Measurements from ENCODE around the gene RALGDS. TPM values are rescaled to one million over a fixed set of nuclear protein-coding genes. Genes with fewer than 3 reads are reported as not detected.

The RALGDS gene
- total RNA-seq, 2 donors from 2014 or later: 45.3 to 77.0 TPM

- no peaks in the 10 kb centered on the region for H3K9me3 Mint-ChIP-seq
- no peaks in the 10 kb centered on the region for H3K36me3 Mint-ChIP-seq
- DNase-seq (ENCODE audit: low spot score in 2 of 2) (no peak), ATAC-seq (no peak)
- H3K27ac Mint-ChIP-seq: peak overlapping the region in 1 of 2 donors; percentile 85
Measured at GRCh38 chr9:133117271-133118178, 3.5 kb downstream of the RALGDS start.

- DNase-seq (ENCODE audit: low spot score in 2 of 2) (no peak), ATAC-seq (no peak)
- Mint-ChIP-seq H3K27ac (peak overlapping the region in 1 of 2 donors; percentile 85), H3K36me3 (no peaks in the 10 kb centered on the region), H3K9me3 (no peaks in the 10 kb centered on the region)
Measured at GRCh38 chr9:133116346-133117231, 4.5 kb downstream of the RALGDS start.

- Mint-ChIP-seq H3K36me3 (no peaks in the 10 kb centered on the region), H3K9me3 (no peaks in the 10 kb centered on the region), H3K27ac (peak overlapping the region; percentile 82 to 85)
- peak; percentile 82 to 90 for ATAC-seq
- no peak for DNase-seq (ENCODE audit: low spot score in 2 of 2)
Measured at GRCh38 chr9:133115604-133116345, 5.3 kb downstream of the RALGDS start.

- H3K27ac Mint-ChIP-seq: peak overlapping the region in 1 of 2 donors; percentile 85
- no peaks in the 10 kb centered on the region for H3K9me3 Mint-ChIP-seq
- no peak for DNase-seq (ENCODE audit: low spot score in 2 of 2)
- ATAC-seq: peak; percentile 3 to 17
- H3K36me3 Mint-ChIP-seq: peaks cover 0 to 1% of the 10 kb centered on the region in 2 donors
Measured at GRCh38 chr9:133114886-133115603, 6.0 kb downstream of the RALGDS start.

GRCh38 chr9:133113949-133114885 is 6.8 kb downstream of the RALGDS start:
- H3K36me3 Mint-ChIP-seq: peaks cover 5 to 9% of the 10 kb centered on the region in 2 donors
- ATAC-seq (no peak), DNase-seq (ENCODE audit: low spot score in 2 of 2) (no peak)
- no peaks in the 10 kb centered on the region for H3K9me3 Mint-ChIP-seq
- peak overlapping the region; percentile 65 to 85 for H3K27ac Mint-ChIP-seq

- Mint-ChIP-seq H3K36me3 (peaks cover 6 to 9% of the 10 kb centered on the region in 2 donors), H3K27ac (peak overlapping the region; percentile 72 to 85), H3K9me3 (no peaks in the 10 kb centered on the region)
- ATAC-seq (peak in 1 of 2 donors; percentile 22), DNase-seq (ENCODE audit: low spot score in 2 of 2) (no peak)
Measured at GRCh38 chr9:133113163-133113948, 7.7 kb downstream of the RALGDS start.

- ATAC-seq: peak in 1 of 2 donors; percentile 30
- H3K36me3 Mint-ChIP-seq: peaks cover 6 to 9% of the 10 kb centered on the region in 2 donors
- no peaks in the 10 kb centered on the region for H3K9me3 Mint-ChIP-seq
- peak overlapping the region; percentile 50 to 85 for H3K27ac Mint-ChIP-seq
- DNase-seq (ENCODE audit: low spot score in 2 of 2): no peak
Measured at GRCh38 chr9:133112663-133113026, 8.4 kb downstream of the RALGDS start.

GRCh38 chr9:133111808-133112662 is 9.0 kb downstream of the RALGDS start:
- ATAC-seq (no peak), DNase-seq (ENCODE audit: low spot score in 2 of 2) (no peak)
- H3K9me3 Mint-ChIP-seq: no peaks in the 10 kb centered on the region
- peaks cover 6 to 9% of the 10 kb centered on the region in 2 donors for H3K36me3 Mint-ChIP-seq
- H3K27ac Mint-ChIP-seq: peak overlapping the region in 1 of 2 donors; percentile 85

- ATAC-seq: no peak
- Mint-ChIP-seq H3K9me3 (no peaks in the 10 kb centered on the region), H3K36me3 (peaks cover 9 to 12% of the 10 kb centered on the region in 2 donors), H3K27ac (peak overlapping the region in 1 of 2 donors; percentile 49)
- no peak for DNase-seq (ENCODE audit: low spot score in 2 of 2)
Measured at GRCh38 chr9:133109931-133110650, 10.9 kb downstream of the RALGDS start.

GRCh38 chr9:133108794-133109641 is 12.0 kb downstream of the RALGDS start:
- DNase-seq (ENCODE audit: low spot score in 2 of 2) (no peak), ATAC-seq (no peak)
- H3K36me3 Mint-ChIP-seq: peaks cover 9 to 12% of the 10 kb centered on the region in 2 donors
- no peaks in the 10 kb centered on the region for H3K9me3 Mint-ChIP-seq
- peak overlapping the region in 1 of 2 donors; percentile 49 for H3K27ac Mint-ChIP-seq

- H3K9me3 Mint-ChIP-seq: no peaks in the 10 kb centered on the region
- ATAC-seq (no peak), DNase-seq (ENCODE audit: low spot score in 2 of 2) (no peak)
- no peak overlapping the region for H3K27ac Mint-ChIP-seq
- peaks cover 10 to 12% of the 10 kb centered on the region in 2 donors for H3K36me3 Mint-ChIP-seq
Measured at GRCh38 chr9:133107961-133108793, 12.9 kb downstream of the RALGDS start.

Measured in activated naive CD4-positive, alpha-beta T cell treated with anti-CD3 and anti-CD28 coated beads, Interleukin-2, amount 50 U/mL, for 72 hours (primary cell).